ENCODE results near the gene VAV3. TPM values are rescaled to one million over a fixed set of nuclear protein-coding genes. Genes with fewer than 3 reads are reported as not detected.

The VAV3 gene
- polyA plus RNA-seq, 1 experiment = not detected

- CTCF ChIA-PET = interaction anchor here (0.7 to 1.4 kb wide), 2 partner anchors 9 to 122 kb away, joined by 3 to 4 read pairs; no protein-coding TSS in a partner anchor
- DNase-seq (ENCODE audit: low read depth) = no peak
- POLR2A ChIA-PET = no interaction called here
Measured at GRCh38 chr1:107963601-107964335, 1.2 kb downstream of the VAV3 start.

GRCh38 chr1:107963008-107963407 is 2.0 kb downstream of the VAV3 start:
- no peak for TF ChIP-seq CTCF (IDR thresholded peaks at IDR 0.05; ENCODE audit: insufficient read depth, low read depth, low read length)
- no peak for DNase-seq (ENCODE audit: low read depth)
- no peak overlapping the region for H3K4me3 ChIP-seq (ENCODE audit: low read depth, low read length)
- POLR2A ChIA-PET = no interaction called here
- no peaks in the 10 kb centered on the region for H3K36me3 ChIP-seq (ENCODE audit: control insufficient read depth, insufficient read depth, low read length)
- CTCF ChIA-PET = interaction anchor here (1.4 kb wide), 1 partner anchor 10 kb away, joined by 4 read pairs; no protein-coding TSS in a partner anchor
- H3K27me3 ChIP-seq (ENCODE audit: control insufficient read depth, insufficient read depth, low read length) = peaks cover 24% of the 10 kb centered on the region

More at GRCh38 chr1:107963601-107964335, 1.2 kb downstream of the VAV3 start:
- no peak for TF ChIP-seq CTCF (IDR thresholded peaks at IDR 0.05; ENCODE audit: insufficient read depth, low read depth, low read length)
- H3K27me3 ChIP-seq (ENCODE audit: control insufficient read depth, insufficient read depth, low read length) = peaks cover 24% of the 10 kb centered on the region
- H3K36me3 ChIP-seq (ENCODE audit: control insufficient read depth, insufficient read depth, low read length) = no peaks in the 10 kb centered on the region
- no peak overlapping the region; the same call in 1 of the 2 replicates for H3K4me3 ChIP-seq (ENCODE audit: low read depth, low read length)

- Histone ChIP-seq H3K27me3 (ENCODE audit: control insufficient read depth, insufficient read depth, low read length) (peaks cover 3% of the 10 kb centered on the region), H3K36me3 (ENCODE audit: control insufficient read depth, insufficient read depth, low read length) (no peaks in the 10 kb centered on the region), H3K4me3 (ENCODE audit: low read depth, low read length) (no peak overlapping the region)
- ChIA-PET CTCF (no interaction called here), POLR2A (no interaction called here)
- TF ChIP-seq CTCF (IDR thresholded peaks at IDR 0.05; ENCODE audit: insufficient read depth, low read depth, low read length) = no peak
- DNase-seq (ENCODE audit: low read depth) = no peak
Measured at GRCh38 chr1:107954719-107955415, 10.1 kb downstream of the VAV3 start.

- POLR2A ChIA-PET = no interaction called here
- Histone ChIP-seq H3K27me3 (ENCODE audit: control insufficient read depth, insufficient read depth, low read length) (peaks cover 3% of the 10 kb centered on the region), H3K4me3 (ENCODE audit: low read depth, low read length) (no peak overlapping the region), H3K36me3 (ENCODE audit: control insufficient read depth, insufficient read depth, low read length) (no peaks in the 10 kb centered on the region)
- TF ChIP-seq CTCF (IDR thresholded peaks at IDR 0.05; ENCODE audit: insufficient read depth, low read depth, low read length) = no peak
- DNase-seq (ENCODE audit: low read depth) = no peak
- CTCF ChIA-PET = no interaction called here
Measured at GRCh38 chr1:107954126-107954525, 10.9 kb downstream of the VAV3 start.

- no peak overlapping the region for H3K4me3 ChIP-seq (ENCODE audit: low read depth, low read length)
- H3K36me3 ChIP-seq (ENCODE audit: control insufficient read depth, insufficient read depth, low read length) = no peaks in the 10 kb centered on the region
- CTCF ChIA-PET = no interaction called here
- peaks cover 3% of the 10 kb centered on the region for H3K27me3 ChIP-seq (ENCODE audit: control insufficient read depth, insufficient read depth, low read length)
- no peak for TF ChIP-seq CTCF (IDR thresholded peaks at IDR 0.05; ENCODE audit: insufficient read depth, low read depth, low read length)
- DNase-seq (ENCODE audit: low read depth) = no peak
- POLR2A ChIA-PET = no interaction called here
Measured at GRCh38 chr1:107953556-107953955, 11.4 kb downstream of the VAV3 start.

Data from BJ (cell line).